Breast epithelium (tissue), 3 donors: ENCODE data around the gene CTTNBP2NL.

ENCODE experiments used
- POLR2A ChIP-seq: fragments of 450-650 bp; IDR thresholded peaks from one replicate; pipeline ENCODE4 v1.6.1; 2016; ENCODE audit warnings: antibody characterized with exemption, mild to moderate bottlenecking, moderate library complexity
- TF ChIP-seq, protein P1 (sequence below), 3 donors: fragments of 450-650 bp; IDR thresholded peaks; one replicate each; pipeline ENCODE4 v1.5.1; 2016 to 2017; ENCODE audit warnings: antibody characterized with exemption in 3 of 3, mild to moderate bottlenecking in 3 of 3, moderate library complexity in 3 of 3

- TF ChIP-seq, protein P1, sequence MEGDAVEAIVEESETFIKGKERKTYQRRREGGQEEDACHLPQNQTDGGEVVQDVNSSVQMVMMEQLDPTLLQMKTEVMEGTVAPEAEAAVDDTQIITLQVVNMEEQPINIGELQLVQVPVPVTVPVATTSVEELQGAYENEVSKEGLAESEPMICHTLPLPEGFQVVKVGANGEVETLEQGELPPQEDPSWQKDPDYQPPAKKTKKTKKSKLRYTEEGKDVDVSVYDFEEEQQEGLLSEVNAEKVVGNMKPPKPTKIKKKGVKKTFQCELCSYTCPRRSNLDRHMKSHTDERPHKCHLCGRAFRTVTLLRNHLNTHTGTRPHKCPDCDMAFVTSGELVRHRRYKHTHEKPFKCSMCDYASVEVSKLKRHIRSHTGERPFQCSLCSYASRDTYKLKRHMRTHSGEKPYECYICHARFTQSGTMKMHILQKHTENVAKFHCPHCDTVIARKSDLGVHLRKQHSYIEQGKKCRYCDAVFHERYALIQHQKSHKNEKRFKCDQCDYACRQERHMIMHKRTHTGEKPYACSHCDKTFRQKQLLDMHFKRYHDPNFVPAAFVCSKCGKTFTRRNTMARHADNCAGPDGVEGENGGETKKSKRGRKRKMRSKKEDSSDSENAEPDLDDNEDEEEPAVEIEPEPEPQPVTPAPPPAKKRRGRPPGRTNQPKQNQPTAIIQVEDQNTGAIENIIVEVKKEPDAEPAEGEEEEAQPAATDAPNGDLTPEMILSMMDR (IDR thresholded peaks at IDR 0.05) = no peak
- no peak for TF ChIP-seq POLR2A
These were observed 108.1 kb downstream of the CTTNBP2NL start for GRCh38 chr1:112504001-112504660.
